ENCODE data around the gene OR12D3. TPM values are rescaled to one million over a fixed set of nuclear protein-coding genes. Genes with fewer than 3 reads are reported as not detected.
"Not testable (repeated sequence)": the region's sequence is repeated elsewhere in the genome, so short reads cannot be mapped to it uniquely, and the experiment has no call there.

The OR12D3 gene
- total RNA-seq, 1 donor from 2014 or later = not detected

DNA sequence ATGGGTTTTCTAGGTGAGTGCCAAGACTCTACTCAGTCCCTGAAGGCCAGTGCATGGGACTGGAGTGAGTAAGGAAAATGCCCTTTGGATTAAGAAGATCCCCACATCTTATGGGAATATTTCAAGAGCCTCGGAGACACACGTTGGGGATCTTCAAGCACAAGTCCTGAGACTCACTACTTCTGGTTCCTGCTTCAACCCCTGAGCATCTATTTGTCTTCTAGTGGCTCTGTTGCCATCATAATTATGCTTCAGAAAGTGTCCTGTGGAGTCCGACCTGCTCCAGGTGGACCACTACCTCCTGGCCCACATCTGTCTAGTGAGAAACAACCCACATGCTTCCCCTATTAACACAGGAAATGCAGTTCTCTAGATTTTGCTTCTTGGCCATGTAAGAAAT, 6.3 kb downstream of the OR12D3 start, which contains the start of gene OR5V1:
OR5V1 (minus strand) TSS at position 101 of the 400 bp plus-strand sequence. CDS start 12,670 bp downstream, outside the sequence.
- H3K27ac Mint-ChIP-seq = no peak within 1 kb of the TSS
- H3K27me3 Mint-ChIP-seq = peaks cover 3% of the 10 kb centered on the region
- TF ChIP-seq, protein P1, sequence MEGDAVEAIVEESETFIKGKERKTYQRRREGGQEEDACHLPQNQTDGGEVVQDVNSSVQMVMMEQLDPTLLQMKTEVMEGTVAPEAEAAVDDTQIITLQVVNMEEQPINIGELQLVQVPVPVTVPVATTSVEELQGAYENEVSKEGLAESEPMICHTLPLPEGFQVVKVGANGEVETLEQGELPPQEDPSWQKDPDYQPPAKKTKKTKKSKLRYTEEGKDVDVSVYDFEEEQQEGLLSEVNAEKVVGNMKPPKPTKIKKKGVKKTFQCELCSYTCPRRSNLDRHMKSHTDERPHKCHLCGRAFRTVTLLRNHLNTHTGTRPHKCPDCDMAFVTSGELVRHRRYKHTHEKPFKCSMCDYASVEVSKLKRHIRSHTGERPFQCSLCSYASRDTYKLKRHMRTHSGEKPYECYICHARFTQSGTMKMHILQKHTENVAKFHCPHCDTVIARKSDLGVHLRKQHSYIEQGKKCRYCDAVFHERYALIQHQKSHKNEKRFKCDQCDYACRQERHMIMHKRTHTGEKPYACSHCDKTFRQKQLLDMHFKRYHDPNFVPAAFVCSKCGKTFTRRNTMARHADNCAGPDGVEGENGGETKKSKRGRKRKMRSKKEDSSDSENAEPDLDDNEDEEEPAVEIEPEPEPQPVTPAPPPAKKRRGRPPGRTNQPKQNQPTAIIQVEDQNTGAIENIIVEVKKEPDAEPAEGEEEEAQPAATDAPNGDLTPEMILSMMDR (IDR thresholded peaks at IDR 0.05; ENCODE audit: unreplicated experiment) = no peak
- no peaks in the 10 kb centered on the region for H3K4me1 Mint-ChIP-seq (ENCODE audit: low read depth)
- DNase-seq (ENCODE audit: low spot score, unreplicated experiment) = no peak
- H3K36me3 Mint-ChIP-seq (ENCODE audit: insufficient read depth) = no peaks in the 10 kb centered on the region
- H3K9me3 Mint-ChIP-seq (ENCODE audit: low read depth) = peaks cover 3% of the 10 kb centered on the region
- no peak within 1 kb of the TSS for H3K4me3 Mint-ChIP-seq (ENCODE audit: low read depth)

DNA sequence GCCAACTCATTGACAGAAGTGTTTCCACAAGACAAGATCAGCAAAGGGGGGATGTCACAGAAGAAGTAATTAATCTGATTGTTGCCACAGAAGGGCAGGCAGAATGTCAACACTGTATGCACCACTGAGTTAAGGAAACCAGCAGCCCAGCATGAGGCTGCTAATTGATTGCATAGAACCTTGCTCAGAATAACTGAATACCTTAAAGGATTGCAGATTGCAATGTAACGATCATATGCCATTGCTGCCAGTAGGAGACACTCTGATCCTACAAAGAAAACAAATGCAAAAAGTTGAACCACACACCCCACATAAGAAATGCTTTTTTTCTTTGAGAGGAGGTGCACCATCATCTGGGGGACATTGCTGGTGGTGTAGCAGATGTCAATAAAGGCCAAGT, 19.5 kb downstream of the OR12D3 start:
- H3K27me3 Mint-ChIP-seq = peaks cover 4% of the 10 kb centered on the region

DNA sequence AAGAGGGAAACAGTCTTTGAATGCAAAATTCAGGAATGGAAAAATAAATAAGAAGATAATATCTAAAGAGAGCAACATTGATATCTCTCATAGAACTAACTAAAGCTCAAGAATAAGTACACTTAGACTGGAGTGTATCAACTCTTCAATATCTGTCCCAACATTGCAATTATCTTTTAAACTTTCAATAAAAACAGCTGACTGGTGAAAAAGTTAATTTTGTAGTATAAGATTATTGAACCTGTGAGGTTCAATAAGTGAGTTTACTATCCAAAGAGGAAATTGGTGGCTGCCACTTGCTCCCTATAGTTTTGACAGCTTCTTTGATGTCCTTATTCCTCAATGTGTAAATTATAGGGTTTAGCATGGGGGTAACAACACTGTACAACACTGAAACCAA, 20.1 kb downstream of the OR12D3 start:
- H3K27ac Mint-ChIP-seq = no peak overlapping the region

More for the DNA sequence above, 19.5 kb downstream of the OR12D3 start:
- no peak overlapping the region for H3K27ac Mint-ChIP-seq
- no peaks in the 10 kb centered on the region for H3K4me1 Mint-ChIP-seq (ENCODE audit: low read depth)
- TF ChIP-seq, protein P1 (IDR thresholded peaks at IDR 0.05; ENCODE audit: unreplicated experiment) = no peak
- H3K36me3 Mint-ChIP-seq (ENCODE audit: insufficient read depth) = no peaks in the 10 kb centered on the region
- peaks cover 20% of the 10 kb centered on the region for H3K9me3 Mint-ChIP-seq (ENCODE audit: low read depth)
- DNase-seq (ENCODE audit: low spot score, unreplicated experiment) = no peak
- H3K4me3 Mint-ChIP-seq (ENCODE audit: low read depth) = no peak overlapping the region

DNA sequence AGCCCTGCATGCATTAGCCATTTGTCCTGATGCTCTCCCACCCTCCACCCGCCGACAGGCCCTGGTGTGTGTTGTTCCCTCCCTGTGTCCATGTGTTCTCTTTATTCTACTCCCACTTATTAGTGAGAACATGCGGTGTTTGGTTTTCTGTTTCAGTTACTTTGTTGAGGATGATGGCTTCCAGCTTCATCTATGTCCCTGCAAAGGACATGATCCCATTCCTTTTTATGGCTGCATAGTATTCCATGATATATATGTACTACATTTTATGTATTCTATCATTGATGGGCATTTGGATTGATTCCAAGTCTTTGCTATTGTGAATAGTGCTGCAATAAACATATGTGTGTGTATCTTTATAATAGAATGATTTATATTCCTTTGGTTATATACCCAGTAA, 25.7 kb downstream of the OR12D3 start:
- not testable (repeated sequence) for H3K27me3 Mint-ChIP-seq; H3K4me1 Mint-ChIP-seq (ENCODE audit: low read depth); H3K4me3 Mint-ChIP-seq (ENCODE audit: low read depth); DNase-seq (ENCODE audit: low spot score, unreplicated experiment); H3K36me3 Mint-ChIP-seq (ENCODE audit: insufficient read depth); H3K27ac Mint-ChIP-seq
- peaks cover 20% of the 10 kb centered on the region for H3K9me3 Mint-ChIP-seq (ENCODE audit: low read depth)

More for the DNA sequence above, 20.1 kb downstream of the OR12D3 start:
- Mint-ChIP-seq H3K27me3 (peaks cover 4% of the 10 kb centered on the region), H3K36me3 (ENCODE audit: insufficient read depth) (no peaks in the 10 kb centered on the region), H3K4me3 (ENCODE audit: low read depth) (no peak overlapping the region), H3K9me3 (ENCODE audit: low read depth) (peaks cover 20% of the 10 kb centered on the region), H3K4me1 (ENCODE audit: low read depth) (no peaks in the 10 kb centered on the region)
- no peak for DNase-seq (ENCODE audit: low spot score, unreplicated experiment)
- TF ChIP-seq, protein P1 (IDR thresholded peaks at IDR 0.05; ENCODE audit: unreplicated experiment) = no peak

DNA sequence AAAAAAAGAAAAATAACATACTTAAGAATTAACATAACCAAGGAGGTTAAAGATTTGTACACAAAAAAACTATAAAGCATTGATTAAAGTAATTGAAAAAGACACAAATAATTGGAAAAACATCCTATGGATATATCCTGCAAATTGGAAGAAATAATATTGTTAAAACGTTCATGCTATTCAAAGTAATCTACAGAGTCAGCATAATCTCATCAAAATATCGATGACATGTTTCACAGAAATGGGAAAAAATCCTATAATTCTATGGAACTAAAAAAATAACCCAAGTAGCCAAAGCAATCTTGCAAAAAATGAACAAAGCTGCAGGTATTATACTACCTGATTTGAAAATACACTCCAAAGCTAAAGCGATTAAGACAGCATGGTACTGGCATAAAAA, 29.7 kb downstream of the OR12D3 start:
- no peak for DNase-seq (ENCODE audit: low spot score, unreplicated experiment)
- no peaks in the 10 kb centered on the region for H3K9me3 Mint-ChIP-seq (ENCODE audit: low read depth)
- H3K27me3 Mint-ChIP-seq = no peaks in the 10 kb centered on the region
- TF ChIP-seq, protein P1 (IDR thresholded peaks at IDR 0.05; ENCODE audit: unreplicated experiment) = no peak
- H3K4me1 Mint-ChIP-seq (ENCODE audit: low read depth) = no peaks in the 10 kb centered on the region
- H3K4me3 Mint-ChIP-seq (ENCODE audit: low read depth) = no peak overlapping the region
- H3K27ac Mint-ChIP-seq = no peak overlapping the region
- no peaks in the 10 kb centered on the region for H3K36me3 Mint-ChIP-seq (ENCODE audit: insufficient read depth)

DNA sequence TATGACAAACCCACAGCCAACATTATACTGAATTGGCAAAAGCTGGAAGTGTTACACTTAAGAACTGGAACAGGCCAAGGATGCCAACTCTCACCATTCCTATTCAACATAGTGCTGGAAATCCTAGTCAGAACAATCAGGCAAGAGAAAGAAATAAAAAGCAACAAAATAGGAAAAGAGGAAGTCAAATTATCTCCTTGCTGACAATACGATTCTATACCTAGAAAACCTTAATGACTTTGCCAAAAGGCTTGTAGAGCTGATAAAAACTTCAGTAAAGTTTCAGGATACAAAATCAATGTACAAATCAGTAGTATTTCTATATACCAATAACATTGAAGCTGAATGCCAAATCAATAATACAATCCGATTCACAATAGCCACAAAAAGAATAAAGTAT, 38.8 kb downstream of the OR12D3 start:
- H3K27ac Mint-ChIP-seq = no peak overlapping the region
- H3K4me3 Mint-ChIP-seq (ENCODE audit: low read depth) = no peak overlapping the region
- H3K27me3 Mint-ChIP-seq = peaks cover 6% of the 10 kb centered on the region
- no peaks in the 10 kb centered on the region for H3K36me3 Mint-ChIP-seq (ENCODE audit: insufficient read depth)
- TF ChIP-seq, protein P1 (IDR thresholded peaks at IDR 0.05; ENCODE audit: unreplicated experiment) = no peak
- DNase-seq (ENCODE audit: low spot score, unreplicated experiment) = no peak
- no peaks in the 10 kb centered on the region for H3K4me1 Mint-ChIP-seq (ENCODE audit: low read depth)
- H3K9me3 Mint-ChIP-seq (ENCODE audit: low read depth) = no peaks in the 10 kb centered on the region
